Activated gamma-delta T cell treated with Interleukin-2 at 50 U/mL for 16 hours (primary cell): ENCODE data around the gene CFAP73.

Source experiments
- DNase-seq: peaks from one replicate; pipeline ENCODE4 v3.0.0-alpha.2; 2020

Gene CFAP73

GRCh38 chr12:113142886-113143332 is 6.6 kb upstream of the CFAP73 start:
- DNase-seq = no peak

GRCh38 chr12:113143959-113144358 is 5.6 kb upstream of the CFAP73 start:
- DNase-seq = no peak

- DNase-seq = no peak
These were observed 4.7 kb upstream of the CFAP73 start for GRCh38 chr12:113144806-113145205.

DNA sequence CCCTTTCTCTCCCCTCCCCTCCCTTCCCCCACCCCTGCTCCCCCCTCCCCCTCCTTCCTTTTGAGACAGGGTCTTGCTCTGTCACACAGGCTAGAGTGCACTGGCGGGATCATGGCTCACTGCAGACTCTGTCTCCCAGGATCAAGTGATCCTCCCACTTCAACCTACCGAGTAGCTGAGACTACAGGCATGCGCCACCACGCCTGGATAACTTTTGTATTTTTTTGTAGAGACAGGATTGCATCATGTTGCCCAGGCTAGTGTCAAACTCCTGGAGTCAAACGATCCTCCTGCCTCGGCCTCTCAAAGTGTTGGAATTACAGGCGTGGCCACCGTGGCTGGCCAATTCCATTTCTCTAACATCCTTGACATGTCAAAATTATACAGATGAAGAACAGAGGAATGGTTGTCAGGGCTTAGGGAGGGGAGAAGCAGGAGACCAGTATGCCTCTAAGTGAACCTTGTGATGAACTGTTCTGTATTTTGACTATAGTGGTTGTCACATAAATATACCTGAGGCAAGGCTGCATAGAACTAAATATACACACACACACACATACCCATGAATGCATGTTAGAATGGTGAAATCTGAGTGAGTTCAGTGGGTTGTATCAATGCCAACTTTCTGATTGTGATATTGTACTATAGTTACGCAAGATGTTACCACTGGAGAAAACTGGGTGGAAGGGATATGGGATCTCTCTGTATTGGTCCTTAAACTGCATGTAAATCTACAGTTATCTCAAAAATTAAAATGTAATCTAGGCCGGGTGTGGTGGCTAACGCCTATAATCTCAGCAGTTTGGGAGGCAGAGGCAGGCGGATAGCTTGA is 3.6 kb upstream of the CFAP73 start:
- no peak for DNase-seq

GRCh38 chr12:113146999-113147398 is 2.5 kb upstream of the CFAP73 start:
- no peak for DNase-seq

DNA sequence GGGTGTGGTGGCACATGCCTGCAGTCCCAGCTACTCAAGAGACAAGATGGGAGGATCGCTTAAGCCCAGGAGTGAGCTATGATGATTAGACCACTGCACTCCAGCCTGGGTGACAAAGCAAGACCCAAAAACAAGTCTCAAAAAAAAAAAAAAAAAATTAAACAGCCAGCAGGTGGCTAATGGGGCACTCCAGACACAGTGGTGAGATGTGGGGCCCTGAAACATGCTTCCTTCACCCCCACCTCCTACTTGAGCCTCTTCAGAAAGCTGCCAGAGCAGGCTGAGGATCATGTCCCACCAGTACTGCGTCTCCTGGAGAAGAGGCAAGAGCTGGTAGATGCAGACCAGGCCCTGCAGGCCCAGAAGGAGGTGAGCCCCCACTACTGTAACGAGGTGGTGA is 2.1 kb downstream of the CFAP73 start:
- DNase-seq = no peak

DNA sequence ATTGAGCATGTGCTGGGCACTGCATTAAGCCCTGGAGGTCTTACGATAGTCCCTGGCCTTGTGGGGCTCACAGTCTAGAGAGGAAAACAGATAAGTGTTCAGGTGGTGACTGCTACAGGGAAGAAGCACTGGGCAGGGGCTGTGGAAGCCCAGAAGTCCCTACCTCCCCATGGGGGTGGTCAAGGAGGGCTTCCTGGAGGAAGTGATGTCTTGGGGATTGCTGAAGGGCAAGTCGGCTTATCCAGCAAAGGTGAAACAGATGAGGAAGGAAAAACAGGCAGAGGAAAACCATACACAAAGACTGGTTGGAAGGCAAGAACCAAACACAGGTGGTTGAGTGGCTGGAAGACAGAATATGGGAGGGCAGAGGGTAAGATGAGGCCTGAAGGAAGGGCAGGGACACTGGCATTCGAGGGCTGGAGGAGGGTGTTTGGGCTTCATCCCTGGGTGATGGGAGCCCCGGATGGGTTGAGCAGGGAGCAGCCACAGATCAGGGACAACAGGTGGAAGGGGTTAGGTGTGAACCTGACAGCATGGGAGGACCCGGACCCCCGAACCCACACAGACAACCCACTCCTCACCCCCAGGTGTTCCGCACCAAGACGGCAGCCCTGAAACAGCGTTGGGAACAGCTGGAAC is 2.8 kb downstream of the CFAP73 start:
- DNase-seq = no peak

DNA sequence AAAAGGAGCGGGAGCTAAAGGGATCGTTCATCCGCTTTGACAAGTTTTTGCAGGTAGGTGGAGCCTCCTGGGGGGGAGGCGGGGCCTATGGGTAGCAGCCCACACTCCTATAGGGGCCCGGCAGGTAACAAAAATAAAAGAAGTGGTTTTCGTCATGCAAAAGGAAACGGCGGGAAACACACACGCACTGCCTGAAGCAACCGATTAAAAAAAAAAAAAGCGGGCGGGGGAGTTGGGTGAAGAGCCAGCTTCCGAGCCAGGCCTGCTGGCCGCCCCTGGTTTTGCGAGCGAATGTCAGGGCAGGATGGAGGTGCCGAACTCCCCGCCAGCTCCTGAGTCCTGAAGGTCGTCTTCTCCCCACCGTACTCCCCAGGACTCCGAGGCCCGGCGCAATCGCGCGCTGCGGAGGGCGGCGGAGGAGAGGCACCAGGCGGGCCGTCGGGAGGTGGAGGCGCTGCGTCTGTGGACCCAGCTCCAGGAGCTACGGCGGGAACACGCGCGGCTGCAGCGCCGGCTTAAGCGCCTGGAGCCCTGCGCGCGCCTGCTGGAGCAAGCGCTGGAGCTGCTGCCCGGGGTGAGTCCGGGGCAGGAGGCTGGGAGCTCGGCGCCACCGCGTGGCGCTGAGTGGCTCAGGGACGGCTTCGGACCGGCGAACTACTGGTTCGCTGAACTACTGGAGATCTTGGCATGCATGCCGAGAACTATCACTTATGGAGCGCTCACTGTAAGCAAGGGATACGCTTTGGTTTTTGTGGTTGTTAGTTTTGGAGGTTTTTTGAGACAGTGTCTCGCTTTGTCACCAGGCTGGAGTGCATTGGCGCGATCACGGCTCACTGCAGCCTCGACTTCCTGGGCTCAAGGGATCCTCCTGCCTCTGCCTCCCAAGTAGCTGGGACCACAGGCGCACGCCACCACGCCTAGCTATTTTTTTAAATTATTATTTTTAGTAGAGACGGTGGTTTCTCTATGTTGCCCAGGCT is 3.6 kb downstream of the CFAP73 start:
- peak; percentile 43 for DNase-seq

DNA sequence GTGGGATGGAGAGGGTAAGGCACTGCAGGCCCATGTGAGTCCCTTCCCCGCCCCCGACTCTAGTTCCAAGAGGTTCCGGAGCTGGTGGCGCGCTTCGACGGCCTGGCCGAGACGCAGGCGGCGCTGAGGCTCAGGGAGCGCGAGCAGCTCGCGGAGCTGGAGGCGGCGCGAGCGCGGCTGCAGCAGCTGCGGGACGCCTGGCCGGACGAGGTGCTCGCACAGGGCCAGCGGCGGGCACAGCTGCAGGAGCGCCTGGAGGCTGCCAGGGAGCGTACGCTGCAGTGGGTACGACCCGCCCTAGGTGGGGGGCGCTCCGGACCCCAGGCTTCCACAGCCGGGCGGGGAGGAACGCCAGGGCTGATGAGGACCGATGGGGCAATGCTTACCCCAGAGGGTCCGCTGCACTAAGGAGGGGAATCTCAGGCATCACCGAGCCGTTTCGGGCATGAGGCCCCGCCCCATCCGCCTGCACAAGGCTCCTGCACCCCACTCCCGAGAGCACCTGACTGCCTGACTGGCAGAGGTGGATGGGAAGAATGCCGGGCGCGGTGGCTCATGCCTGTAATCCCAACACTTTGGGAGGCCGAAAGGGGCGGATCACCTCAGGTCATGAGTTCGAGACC is 4.9 kb downstream of the CFAP73 start:
- no peak for DNase-seq

DNA sequence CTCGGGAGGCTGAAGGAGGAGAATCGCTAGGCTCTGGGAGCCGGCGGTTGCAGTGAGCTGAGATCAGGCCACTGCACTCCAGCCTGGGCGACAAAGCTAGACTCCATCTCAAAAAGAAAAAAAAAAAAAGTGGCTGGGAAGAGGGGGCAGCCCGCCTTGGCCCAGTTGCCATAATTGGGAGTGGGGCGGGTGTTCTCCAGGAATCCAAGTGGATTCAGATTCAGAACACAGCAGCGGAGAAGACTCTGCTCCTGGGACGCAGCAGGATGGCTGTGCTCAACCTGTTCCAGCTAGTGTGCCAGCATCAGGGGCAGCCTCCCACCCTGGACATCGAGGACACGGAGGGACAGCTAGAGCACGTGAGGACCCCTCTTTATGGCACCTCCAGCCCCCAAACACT is 5.5 kb downstream of the CFAP73 start:
- no peak for DNase-seq

DNA sequence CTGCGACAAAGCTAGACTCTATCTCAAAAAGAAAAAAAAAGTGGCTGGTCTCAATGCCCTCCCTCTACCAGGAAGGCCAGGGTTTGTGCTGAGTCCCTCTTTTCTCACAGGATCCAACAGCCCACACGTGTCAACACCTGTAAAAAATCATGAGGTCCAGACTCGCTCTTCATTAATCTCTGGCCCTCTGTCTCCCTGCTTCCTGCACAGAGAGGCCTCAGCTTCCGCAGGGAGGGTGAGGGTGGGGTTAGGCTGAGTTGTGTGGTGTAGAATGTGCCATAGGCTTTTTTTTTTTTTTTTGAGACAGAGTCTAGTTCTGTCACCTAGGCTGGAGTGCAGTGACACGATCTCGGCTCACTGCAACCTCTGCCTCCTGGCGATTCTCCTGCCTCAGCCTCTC is 6.1 kb downstream of the CFAP73 start:
- no peak for DNase-seq

DNA sequence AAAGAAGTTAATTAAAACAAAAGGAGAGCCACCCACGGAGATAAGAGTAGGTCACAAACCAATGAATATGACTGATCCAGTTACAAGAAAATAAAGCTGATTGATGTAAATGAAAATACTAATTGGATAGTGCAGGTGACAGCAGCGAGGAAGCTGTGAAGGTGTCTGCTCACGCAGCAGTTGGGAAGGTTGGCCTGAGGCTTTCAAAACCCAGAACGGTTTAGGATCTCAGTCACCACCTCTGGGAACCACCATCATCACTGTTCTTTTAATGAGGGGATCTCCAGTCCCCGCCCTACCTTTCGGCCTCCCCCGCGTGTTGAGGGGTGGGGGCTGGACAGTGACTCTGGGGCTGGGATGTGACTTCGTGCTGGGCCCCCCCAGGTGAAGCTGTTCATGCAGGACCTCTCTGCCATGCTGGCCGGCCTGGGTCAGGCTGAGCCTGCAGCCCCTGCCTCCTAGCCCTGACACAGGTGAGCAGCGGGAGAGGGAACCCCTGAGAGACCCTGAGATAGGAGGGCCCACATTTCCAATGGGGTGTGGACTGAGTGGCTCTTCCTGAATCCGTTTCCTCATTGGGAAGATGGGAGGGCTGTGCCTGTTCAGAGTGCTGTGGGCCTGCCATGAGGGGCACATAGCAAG is 7.8 kb downstream of the CFAP73 start:
- no peak for DNase-seq

GRCh38 chr12:113158439-113159203 is 9.1 kb downstream of the CFAP73 start:
- DNase-seq = no peak

GRCh38 chr12:113159937-113160336 is 10.4 kb downstream of the CFAP73 start:
- DNase-seq = no peak

- DNase-seq = no peak
These were observed 12.0 kb downstream of the CFAP73 start for GRCh38 chr12:113161415-113162016.

DNA sequence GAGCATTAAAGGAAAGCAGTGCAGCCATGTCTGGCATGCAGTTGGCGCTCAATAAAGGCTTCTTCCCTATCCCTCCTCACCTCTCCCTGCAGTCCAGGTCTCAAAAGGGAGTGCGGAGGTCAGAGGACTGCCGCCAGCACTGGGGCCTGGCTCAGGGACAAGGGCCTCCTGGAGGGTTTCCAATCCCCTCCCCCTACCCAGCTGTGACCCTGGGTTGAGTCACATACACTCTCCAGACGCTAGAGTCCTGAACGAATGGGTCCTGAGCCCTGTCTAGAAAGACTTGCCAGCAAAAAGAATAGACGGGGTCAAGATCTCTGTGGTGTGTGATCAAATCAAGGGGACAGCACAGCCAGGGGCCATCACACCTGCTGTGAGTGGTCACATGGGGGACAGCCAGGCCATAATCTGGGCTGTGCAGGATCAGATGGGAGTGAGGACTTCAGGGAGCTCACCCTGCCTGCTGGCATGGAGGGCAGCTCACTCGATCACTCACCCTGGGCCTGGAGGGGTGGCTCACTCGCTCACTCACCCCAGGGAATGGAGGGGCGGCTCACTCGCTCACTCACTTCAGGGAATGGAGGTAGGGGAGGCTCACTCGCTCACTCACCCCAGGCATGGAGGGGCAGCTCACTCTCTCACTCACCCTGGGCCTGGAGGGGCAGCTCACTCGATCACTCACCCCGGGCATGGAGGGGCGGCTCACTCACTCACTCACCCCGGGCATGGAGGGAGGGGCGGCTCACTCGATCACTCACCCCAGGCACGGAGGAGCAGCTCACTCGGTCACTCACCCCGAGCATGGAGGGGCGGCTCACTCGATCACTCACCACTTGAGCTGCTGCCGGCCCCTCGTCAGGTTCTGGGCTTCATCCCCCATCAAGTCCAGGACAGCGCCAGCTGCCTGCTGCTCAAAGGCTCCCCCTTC is 12.8 kb downstream of the CFAP73 start:
- no peak for DNase-seq

DNA sequence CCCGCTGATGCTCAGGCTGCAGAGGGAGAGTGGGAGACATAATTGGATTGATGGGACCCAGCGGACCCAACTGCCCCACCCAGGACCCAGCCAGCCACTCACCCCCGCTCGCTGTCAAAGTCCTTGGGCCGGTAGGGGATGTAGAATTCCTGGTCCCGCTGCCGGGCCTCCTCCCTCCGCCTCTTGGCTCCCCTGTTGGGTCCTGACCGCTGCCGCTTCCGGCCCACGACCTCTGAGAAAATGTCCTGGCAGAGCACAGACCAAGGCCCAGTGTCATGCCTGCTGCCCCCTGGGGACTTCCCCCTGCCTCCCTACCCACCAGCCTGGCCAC is 13.5 kb downstream of the CFAP73 start:
- no peak for DNase-seq

DNA sequence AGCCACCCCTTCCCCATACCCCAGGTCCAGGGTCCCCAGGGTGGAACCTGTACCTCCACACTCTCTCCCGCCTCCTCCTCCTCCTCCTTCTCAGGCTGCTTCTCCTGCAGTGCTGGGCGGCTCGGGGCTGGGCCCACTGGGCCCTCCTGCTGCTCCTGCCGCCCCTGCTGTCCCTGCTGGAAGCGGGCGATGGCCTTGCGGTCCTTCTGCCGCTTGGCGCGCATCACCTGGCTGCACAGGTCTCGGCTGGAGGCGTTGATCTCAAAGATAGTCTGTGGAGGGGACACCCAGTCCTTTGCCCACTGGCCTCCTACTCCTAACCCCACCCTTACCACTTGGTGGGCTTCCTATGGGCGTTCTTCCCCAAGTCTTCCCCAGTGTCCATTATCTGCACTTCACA is 14.5 kb downstream of the CFAP73 start:
- no peak for DNase-seq

- no peak for DNase-seq
These were observed 16.3 kb downstream of the CFAP73 start for GRCh38 chr12:113165521-113166450.
